Esophagus muscularis mucosa (tissue), 3 donors: Measurements from ENCODE around the gene SV2C.

ENCODE experiments used
- EP300 ChIP-seq: sonication (generic); formaldehyde crosslinking; IDR thresholded peaks from one replicate; pipeline ENCODE4 v1.6.1; 2017; ENCODE audit warnings: antibody characterized with exemption
- TF ChIP-seq, protein P1 (sequence below), 3 experiments: fragments of 200-600 bp in 2 of 3; fragments of 450-650 bp in 1 of 3; sonication (generic) in 2 of 3; IDR thresholded peaks; one replicate each; pipeline ENCODE4 v1.5.1; 2017 to 2019; ENCODE audit warnings: antibody characterized with exemption in 3 of 3, mild to moderate bottlenecking in 2 of 3, moderate library complexity in 1 of 3

DNA sequence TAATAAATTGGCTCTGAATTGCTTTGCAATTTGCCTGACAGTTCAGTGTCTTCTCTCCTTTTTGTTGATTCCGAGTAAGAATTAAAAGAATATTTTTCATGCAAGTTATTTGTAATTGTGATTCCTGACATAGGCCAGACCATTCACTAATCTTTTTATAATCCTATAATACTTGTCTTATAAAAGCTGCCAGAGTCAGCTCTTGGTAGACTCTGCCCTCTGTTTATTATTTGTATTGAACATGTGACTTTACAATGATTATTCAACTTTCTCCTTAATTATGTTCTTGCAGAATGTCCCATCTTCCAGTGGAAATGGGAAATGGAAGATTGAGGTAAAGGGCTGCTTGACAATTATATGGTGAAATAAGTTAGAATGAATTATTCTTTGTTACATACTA, 121.0 kb downstream of the SV2C start:
- TF ChIP-seq, protein P1, sequence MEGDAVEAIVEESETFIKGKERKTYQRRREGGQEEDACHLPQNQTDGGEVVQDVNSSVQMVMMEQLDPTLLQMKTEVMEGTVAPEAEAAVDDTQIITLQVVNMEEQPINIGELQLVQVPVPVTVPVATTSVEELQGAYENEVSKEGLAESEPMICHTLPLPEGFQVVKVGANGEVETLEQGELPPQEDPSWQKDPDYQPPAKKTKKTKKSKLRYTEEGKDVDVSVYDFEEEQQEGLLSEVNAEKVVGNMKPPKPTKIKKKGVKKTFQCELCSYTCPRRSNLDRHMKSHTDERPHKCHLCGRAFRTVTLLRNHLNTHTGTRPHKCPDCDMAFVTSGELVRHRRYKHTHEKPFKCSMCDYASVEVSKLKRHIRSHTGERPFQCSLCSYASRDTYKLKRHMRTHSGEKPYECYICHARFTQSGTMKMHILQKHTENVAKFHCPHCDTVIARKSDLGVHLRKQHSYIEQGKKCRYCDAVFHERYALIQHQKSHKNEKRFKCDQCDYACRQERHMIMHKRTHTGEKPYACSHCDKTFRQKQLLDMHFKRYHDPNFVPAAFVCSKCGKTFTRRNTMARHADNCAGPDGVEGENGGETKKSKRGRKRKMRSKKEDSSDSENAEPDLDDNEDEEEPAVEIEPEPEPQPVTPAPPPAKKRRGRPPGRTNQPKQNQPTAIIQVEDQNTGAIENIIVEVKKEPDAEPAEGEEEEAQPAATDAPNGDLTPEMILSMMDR (IDR thresholded peaks at IDR 0.05) = no peak
- TF ChIP-seq EP300 = no peak
